ENCODE data around the gene GPR39.

GRCh38 chr2:132627536-132627935 is 210.9 kb downstream of the GPR39 start:
- TF ChIP-seq CTCF (IDR thresholded peaks at IDR 0.05; ENCODE audit: insufficient read depth, low read length, poor library complexity, severe bottlenecking): no peak
- TF ChIP-seq EZH2phosphoT487 (conservative IDR thresholded peaks at IDR 0.05; ENCODE audit: low read length): no peak
